Measurements from ENCODE around the gene HDAC3.

- TF ChIP-seq SP1 (IDR thresholded peaks at IDR 0.05; ENCODE audit: low read depth) (no peak; the same call in 1 of the 2 replicates), CTCF (IDR thresholded peaks at IDR 0.05 in 2 of 3, conservative IDR thresholded peaks at IDR 0.05 in 1 of 3; ENCODE audit: borderline replicate concordance in 1 of 3, insufficient read depth in 1 of 3, low read depth in 2 of 3, low read length in 2 of 3) (no peak), ELF1 (IDR thresholded peaks at IDR 0.05; ENCODE audit: borderline replicate concordance, low read depth) (no peak)
These were observed 20.8 kb upstream of the HDAC3 start for GRCh38 chr5:141657404-141657803.
